Measurements from ENCODE around the gene ROR2.

The ROR2 gene

DNA sequence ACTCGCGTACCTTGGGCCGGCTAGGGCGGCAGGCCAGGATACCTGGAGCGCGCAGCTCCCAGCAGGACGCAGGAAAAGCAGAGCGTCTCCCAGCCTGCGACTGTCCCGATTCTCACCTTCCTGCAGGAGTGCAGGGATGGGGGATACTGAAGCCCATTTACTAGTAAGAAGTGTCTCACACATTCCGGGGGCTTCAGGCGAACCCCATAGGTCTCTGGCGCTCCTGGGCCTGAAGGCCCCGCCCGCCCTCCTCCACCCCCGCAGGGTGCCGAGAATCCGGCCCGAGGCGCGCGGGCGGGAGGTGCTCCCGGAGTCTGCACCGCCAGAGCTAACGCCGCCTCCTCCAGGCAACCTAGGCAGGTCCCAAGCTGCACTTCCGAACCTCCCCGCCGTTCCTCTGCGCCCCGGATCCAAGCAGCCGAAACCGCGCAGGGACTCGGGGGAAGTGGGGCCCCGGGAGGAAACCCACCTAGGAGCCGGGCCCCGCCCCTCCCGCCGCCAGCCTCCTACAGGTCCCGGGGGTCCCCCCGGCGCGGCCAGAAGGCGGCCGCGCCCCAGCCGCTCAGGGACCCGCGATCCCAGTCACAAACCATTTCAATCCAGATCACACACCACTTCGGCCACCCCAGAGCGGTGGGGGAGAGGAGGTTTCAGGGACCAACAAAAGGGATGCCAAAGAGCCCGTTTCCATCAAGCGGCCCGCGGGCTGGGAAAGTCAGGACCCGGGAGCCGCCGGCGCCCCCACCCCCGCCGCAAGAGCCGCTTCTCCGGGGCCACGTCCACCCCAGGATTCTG is 1.2 kb downstream of the ROR2 start:
- peak; percentile 17 to 19 for DNase-seq (ENCODE audit: low read depth in 2 of 2)

DNA sequence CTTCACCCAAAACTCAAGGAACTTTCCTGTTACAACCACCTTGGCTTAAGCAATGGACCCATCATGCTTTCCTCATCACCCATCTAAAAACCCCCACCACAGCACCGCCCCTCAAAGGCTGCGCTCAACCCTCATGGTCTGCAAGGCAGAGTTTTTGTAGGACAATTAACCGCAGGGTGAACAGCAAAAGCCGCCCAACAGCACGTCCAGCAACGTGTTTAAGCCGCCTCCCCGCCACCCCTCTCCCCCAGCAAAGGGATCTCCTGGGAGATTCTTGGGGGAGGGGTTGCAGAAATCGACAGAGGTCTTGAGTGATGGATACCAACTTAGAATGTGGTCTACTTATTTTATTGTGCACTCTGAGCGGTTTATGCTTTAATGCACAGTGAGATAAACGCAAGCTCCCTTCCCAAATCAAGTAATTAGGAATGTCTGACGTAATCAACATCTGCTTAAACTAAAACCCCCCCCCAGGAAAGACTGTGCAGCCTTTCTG is 1.9 kb downstream of the ROR2 start:
- no peak for DNase-seq (ENCODE audit: low read depth in 2 of 2)

DNA sequence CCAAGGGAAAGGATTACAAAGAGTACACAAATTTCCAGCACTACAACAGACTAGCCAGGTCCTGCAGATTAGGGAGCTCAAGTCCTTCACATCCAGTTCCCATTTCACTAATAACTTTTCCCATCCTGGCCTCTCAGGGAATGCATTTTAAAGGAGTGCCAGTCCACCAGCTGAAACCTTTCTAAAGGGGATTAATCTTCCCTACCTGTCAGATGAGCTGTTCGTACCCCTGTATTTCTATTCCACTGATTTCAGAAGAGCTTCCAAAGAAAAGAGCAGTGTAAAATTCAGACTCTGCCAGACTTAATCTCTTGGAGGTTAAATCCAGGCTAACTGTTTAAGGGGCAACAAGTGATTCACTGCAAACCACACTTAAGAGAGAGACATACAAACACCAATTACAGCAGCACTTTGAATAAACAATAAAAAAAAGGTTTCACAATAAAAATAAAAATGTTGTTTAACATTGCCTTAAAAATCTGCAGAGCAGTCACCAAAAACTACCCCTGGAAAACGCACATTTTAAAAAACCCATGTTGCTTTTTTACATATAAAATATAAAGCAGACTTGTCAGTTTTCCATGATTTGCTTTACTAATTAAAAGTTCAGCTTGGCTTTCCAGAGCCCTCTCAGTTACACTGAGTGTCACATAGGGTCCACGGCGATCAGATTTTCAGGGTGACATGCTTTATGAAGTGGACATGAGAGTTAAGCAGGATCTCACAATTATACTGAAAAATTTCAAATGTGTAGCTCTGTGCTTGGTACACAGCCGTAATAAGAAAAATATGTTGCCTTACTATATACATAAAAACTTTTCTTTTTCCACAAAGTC is 3.2 kb downstream of the ROR2 start:
- DNase-seq (ENCODE audit: low read depth in 2 of 2), result no peak

DNA sequence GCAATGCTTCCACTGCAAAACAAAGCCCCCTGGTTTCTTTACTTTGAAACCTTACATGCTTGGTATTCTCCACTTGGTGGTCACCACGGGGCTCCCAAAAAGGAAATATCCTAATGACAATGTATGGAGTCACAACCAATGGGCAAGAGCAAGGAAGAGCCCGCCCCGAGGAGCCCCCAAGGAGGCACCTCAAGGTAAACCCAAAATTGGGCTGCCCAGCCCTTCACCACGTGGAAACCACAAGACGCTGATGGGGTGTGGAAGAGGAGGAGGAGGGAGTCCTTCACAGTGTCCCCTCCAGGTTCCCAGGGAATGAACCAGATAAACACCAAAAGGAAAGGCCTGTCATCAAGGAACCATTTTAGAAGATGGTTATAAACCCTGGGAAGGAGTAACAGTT is 3.8 kb downstream of the ROR2 start:
- no peak for DNase-seq (ENCODE audit: low read depth in 2 of 2)

DNA sequence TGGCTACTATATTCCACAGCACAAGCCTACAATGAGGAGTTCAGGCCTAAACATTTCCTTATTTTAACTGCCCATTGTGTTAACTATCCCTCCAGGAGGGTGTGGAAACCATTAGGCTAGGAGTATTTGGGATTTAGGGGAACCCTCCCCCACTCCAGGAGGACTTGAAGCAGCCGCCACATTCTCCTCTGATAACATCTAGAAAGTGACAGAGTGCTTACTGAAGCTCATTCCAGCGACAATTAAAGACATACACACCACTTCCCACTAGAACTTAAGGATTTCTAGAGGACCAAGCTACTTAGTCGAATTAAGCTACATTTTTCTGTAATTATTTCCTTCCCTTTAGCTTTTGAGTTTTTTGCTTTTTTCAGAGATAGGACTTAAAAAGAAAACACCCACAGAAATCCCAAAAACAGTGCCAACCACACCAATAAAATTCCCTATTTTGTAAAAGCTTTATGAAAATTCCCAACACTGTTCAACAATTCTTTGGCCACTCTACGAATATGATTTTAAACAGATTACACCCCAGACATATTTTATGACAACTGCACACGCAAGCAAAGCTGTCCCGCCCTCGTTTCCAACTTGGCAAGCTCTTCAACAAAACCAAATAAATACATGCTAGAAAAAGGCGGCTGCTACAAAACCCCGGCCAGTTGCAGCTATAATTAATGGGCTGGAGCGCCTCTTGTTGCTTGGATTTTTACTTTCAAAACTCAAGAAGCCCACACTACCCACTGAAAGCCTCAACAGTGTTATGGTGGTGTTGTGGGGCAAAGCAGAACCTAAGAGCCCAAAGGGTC is 4.5 kb downstream of the ROR2 start:
- DNase-seq (ENCODE audit: low read depth in 2 of 2), result no peak

DNA sequence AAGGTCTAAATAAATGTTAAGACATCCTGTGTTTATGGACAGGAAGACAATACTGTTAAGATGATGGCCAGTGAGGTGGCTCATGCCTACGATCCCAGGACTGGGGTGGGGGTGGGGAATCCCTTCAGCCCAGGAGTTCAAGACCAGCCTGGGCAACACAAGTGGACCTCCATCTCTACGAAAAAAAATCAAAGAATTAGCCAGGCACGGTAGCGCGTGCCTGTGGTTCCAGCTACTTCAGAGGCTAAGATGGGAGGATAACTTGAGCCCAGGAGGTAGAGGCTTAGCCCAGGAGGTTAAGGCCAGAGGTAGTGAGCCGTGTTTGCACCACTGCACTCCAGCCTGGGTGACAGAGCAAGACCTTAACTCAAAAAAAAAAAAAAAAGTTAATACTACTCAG is 5.3 kb downstream of the ROR2 start:
- DNase-seq (ENCODE audit: low read depth in 2 of 2), result no peak

DNA sequence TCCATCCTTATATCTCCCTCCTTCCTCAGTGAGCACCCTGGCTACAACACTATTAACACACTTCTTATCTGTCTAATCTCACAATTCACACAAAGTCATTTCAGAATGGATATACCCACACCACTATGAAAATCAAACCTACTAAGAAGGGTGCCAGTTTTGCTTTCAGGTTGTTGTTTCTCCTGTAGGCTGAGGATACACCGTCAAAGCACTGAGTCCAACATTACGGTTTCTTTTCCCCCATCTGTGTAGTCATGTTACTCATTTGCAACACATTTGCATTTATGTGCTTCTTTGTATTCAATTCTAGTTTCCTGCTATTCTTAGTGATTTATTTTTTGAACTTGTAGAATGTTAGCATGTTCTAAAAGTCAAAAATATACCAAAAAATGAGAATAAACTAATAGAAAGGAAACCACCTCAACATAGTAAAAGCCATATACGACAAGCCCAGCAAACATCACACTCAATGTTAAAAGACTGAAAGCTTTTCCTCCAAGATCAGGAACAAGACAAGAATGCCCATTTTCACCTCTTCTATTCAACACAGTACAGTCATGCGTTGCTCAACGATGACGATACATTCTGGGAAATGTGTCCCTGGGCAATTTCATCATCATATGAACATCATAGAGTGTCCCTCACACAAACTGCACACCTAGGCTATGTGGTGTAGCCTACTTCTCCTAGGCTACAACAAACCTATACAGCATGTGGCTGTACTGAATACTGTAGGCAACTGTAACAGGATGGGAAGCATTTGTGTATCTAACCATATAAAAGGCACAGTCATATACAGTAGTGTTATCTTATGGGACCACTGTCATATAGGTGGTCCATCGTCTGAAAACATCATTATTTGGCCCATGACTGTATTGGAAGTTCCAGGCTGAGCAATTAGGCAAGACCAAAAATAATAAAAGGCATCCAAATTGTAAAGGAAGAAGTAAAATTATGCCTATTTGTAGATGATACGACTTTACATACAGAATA is 6.3 kb downstream of the ROR2 start:
- no peak for DNase-seq (ENCODE audit: low read depth in 2 of 2)

DNA sequence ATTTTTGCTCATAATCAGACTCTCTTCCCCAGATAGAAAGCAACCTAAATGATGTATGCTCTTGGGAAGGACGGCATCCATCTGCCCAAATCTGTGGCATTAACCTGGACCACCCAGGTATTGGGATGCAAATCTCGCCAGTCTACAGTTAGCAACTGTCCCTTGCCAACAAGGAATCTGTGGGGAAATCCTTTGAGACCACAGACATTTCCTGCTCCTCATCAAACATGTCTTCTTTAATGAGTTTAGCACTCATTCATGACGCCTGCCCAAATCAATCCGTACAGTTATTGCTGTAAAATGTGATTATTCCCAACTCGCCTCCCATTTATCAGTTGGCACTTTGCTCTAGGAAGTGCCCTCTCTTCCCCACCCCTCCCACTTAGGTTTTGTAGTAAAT is 7.8 kb downstream of the ROR2 start:
- no peak for DNase-seq (ENCODE audit: low read depth in 2 of 2)

DNA sequence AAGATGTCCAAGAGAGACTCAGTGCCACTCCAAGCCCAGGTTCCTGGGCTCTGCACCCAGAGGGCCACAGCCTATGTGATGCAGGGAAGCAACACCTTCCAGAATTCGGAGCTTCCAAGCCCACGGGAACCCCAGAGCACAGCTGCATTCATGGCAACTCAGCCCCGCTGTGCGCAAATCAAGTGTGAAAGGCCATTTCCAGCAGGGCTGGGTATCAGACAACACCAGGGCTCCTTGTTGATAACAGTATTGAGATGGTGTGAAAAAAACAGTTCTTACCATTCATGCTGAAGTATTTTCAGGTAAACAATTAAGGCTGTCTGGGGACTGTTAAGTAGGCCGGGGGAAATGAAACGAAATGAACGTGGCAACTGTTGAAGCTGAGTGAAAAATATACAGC is 10.1 kb downstream of the ROR2 start:
- DNase-seq (ENCODE audit: low read depth in 2 of 2), result no peak

DNA sequence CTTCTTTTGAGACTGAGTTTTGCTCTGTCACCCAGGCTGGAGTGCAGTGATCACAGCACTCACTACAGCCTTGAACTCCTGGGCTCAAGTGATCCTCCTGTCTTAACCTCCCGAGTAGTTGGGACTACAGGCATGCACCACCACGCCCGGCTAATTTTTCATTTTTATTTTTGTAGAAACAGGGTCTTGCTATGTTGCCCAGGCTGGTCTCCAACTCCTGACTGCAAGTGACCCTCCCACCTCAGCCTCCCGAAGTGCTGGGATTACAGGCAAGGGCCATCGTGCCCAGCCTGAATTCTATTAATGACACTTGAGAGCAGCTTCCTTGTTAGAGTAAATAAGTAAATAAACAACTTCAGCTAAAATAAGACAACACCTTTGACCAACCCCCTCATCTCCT is 12.3 kb downstream of the ROR2 start:
- DNase-seq (ENCODE audit: low read depth in 2 of 2), result no peak

DNA sequence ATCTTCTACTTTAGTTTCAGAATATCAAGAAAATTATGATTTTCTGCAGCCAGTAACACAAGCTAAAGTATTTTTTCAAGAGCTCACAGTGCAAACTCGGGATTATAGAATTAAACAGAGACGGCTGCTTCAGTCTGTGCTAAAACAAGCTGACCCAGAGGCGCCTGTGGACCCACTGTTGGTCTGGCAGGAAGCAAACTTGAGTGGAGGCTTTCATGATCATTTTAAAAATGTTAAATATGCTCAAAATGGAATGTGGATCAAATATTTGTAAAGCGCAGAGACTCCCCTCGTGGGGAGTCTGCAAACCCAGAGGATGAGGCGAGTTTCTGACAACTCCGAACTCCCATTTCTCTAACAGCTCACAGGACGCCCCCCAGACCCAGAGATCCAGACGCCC is 13.0 kb downstream of the ROR2 start:
- DNase-seq (ENCODE audit: low read depth in 2 of 2), result no peak

DNA sequence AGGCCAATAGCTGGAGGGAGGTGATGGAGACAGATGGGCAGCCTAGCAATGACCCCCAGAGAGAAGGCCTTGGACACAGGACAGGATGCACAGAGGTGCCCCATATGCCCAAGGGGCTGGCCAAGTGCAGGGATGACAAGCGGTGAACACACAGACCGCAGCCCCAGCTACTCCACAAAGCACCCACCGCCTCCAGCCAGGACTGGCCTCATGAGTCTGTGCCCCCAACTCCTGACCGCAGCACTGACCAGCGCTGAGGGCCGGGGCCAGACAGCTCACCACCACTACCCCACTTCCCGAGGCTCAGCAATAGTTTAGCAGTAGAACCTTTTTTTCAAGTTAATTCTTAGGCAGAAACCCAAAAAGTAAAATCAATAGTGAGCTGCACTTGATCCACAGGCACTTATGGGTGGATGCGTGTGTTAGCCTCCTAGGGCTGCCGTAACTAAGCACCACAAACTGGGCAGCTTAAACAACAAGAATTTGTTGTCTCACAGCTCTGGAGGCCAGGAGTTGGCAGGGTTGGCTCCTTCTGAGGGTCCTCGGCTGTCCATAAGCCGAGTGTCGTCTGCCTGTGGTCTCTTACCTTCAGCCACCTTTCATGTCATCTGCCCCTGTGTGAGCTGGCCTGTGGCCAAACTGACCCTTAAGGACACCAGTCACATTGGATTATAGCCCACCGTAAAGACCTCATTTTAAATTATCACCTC is 14.1 kb downstream of the ROR2 start:
- no peak for DNase-seq (ENCODE audit: low read depth in 2 of 2)

DNA sequence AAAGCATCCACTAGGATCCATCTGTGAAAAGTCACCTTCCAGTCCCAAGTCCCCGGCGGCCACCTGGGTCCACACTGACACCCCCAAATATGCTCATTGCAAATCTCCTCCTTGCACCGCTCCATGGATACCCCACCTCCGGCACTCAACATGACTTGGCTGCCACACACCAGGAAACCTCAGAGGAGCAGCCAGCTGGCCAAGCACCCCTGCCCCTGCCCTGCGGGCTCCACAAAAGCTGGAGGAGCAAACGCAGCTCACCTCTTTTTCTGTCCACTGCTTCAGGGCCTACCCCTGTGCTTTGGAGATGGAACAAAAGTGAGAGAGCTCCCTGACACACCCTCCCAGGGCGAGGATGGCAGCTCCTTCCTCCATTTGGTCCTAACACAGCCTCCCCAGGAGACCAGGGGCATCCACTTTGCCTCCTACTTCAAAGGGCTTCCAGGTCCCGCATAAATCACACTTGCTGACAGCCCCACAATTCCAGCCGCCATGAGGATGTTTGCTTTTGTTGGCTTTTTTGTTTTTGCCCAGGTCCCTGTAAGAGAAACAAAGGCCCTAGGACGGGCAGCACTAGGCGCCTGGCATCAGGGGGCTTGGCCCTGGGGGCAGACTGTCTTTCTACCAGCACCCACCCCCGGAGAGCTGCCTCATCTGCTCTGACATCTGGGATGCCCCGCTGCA is 14.8 kb downstream of the ROR2 start:
- DNase-seq (ENCODE audit: low read depth in 2 of 2), result no peak

DNA sequence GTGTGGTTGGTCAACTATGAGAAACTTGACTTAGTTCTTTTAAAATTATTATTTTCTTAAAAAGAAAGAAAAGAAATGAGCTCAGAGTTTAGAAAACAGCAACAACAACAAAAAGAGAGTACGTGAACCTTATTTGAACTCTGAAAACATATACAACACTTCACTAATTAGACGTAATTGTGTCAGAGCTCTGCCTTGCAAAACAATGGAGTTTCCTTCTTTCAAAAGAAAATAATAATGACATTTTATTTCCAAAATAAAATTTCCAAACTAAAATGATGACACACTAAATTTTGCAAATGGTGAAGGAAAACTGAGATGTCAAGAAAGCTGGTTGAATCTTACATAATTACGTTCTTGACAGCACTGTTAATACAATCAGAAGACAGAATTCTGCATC is 15.4 kb downstream of the ROR2 start:
- no peak for DNase-seq (ENCODE audit: low read depth in 2 of 2)

DNA sequence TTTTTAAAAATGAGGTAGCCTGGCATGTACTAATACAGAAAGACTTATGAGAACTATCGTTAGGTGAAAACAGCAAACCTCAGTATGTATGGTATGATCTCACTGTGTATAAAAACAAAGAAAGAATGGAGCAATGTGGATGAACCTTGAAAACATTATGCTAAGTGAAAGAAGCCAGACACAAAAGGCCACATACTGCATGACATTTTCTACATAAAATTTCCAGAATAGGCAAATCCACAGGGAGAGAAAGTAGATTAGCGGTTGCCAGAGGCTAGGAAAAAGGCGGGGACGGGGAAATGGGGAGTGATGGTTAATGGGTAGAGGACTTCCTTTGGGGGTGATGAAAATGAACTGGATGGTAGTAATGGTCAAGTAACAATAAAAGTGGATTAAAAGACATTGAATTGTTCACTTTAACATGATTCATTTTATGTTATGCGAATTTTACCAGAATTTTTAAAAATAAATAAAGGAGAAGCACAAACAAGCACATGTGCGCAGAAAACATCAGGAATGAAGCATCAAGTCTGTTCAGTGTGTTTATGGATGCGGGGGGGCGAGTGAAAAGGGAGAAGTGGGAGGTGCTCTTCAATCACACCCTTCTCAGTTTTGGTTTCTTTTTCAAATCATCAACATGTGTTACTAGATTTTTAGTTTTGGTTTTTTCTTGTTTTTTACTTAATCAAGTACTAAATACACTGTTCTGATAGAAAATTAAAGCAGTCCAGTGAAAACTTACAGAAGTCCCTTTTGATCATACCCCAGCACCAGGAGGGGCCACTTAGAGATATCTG is 16.3 kb downstream of the ROR2 start:
- no peak for DNase-seq (ENCODE audit: low read depth in 2 of 2)

DNA sequence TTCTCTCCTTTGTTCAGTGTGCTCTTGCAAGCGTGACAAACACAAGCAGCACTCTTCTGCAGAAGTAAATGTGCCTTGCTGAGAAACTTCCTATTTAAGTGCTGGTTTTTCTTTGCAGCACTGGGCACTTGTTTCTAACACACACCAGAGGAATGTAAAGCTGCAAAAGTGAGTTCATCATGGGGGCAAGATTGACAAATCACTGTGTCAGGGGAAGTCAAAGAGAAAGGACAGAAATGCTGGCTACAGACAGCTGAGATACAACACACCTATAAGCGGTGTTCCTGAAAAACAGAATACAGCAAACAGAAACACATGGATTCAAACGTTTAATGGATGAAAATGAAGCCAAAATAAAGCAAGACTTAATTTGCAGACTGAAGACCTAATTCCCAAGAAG is 19.6 kb downstream of the ROR2 start:
- no peak for DNase-seq (ENCODE audit: low read depth in 2 of 2)

DNA sequence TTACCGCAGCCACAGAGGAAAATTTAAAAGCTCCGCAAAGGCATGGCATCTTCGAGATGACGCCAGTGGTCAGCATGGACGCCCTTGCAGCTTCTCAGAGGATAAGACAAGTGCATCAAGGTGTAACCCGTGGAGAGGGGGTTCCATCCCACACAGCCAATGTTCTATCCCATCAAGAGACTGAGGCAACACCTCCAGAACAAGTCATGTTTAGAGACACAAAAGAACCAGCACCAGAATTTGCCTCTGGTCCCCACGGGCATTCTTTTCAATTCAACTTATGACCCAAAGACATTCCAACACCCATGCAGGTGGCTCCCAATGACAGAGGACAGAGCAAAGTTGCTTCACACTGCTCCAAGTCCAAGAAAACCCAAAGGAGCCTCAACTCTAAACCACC is 20.7 kb downstream of the ROR2 start:
- no peak for DNase-seq (ENCODE audit: low read depth in 2 of 2)

DNA sequence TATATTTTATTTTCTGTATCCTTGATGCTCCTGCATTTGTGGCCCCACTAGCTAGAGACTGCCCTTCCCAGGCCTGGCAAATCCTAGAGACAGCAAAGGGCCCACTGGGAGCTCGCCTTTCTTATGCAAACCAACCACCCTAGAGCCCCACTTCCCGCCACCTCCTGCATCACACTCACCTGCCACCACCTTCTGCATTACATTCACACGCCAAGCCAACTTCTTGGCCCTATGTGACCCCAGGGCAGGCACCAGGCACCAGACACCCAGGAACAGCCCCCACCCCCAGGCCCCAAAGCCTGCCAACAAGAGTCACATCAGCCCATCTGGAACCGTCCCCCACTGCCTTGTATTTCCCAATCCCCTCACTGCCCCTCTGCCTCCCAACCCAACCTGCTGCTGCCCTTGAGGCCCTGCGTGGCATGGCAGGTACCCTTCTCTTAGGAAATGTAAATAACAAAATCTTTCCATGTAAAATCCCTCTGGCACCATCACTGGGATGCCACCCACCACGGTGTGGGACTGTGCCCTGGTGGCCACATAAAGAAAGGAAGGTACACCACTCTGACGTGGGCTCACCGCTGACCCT is 22.0 kb downstream of the ROR2 start:
- no peak for DNase-seq (ENCODE audit: low read depth in 2 of 2)

DNA sequence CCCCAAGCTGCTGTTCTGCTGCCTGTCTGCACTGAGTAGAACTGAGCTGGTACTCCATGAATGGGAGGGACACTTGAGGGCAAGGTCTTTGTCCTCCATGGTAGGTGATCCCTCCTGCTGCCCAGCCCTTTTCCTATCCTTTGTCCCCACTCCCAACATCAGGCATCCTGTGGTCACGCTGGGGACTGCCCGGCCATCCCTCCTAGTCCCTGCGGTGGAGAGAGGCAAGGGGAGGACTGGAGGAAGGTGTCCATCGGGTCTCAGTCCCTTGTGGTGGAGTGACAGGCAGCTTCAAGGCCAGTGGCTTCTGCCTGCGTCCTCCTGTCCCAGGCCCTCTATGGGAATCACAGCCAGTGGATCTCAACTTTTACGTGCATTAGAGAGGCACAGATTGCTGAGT is 25.9 kb downstream of the ROR2 start:
- DNase-seq (ENCODE audit: low read depth in 2 of 2), result no peak
